WERI-Rb-1 (cell line): Measurements from ENCODE around the gene TJP3.

Experiments
- DNase-seq: peaks from one replicate; pipeline ENCODE4 v3.0.0-alpha.2; 2020
- H3K27ac ChIP-seq: fragments of 250-450 bp; sonication (Bioruptor Pico); 2 replicates; pipeline ENCODE4 v1.5.1; 2020; ENCODE audit warnings: mild to moderate bottlenecking, moderate library complexity
- H3K27me3 ChIP-seq: fragments of 250-450 bp; sonication (Bioruptor Pico); 2 replicates; pipeline ENCODE4 v1.5.1; 2021; ENCODE audit warnings: mild to moderate bottlenecking, low read depth, moderate library complexity; ENCODE audit not compliant: insufficient read depth, severe bottlenecking
- H3K36me3 ChIP-seq: fragments of 250-450 bp; sonication (Bioruptor Pico); 2 replicates; pipeline ENCODE4 v1.5.1; 2020; ENCODE audit warnings: mild to moderate bottlenecking, moderate library complexity
- H3K4me3 ChIP-seq: 2 replicates; pipeline ENCODE4 v1.5.1; 2011; ENCODE audit warnings: low read depth, mild to moderate bottlenecking, control low read depth, low read length
- H3K9me3 ChIP-seq: fragments of 250-450 bp; sonication (Bioruptor Pico); 2 replicates; pipeline ENCODE4 v1.5.1; 2021; ENCODE audit warnings: mild to moderate bottlenecking, moderate library complexity; ENCODE audit not compliant: severe bottlenecking
- CTCF ChIP-seq: IDR thresholded peaks from 2 replicates; pipeline ENCODE4 v1.5.1; 2011; ENCODE audit warnings: low read depth, mild to moderate bottlenecking, control low read depth, inconsistent platforms, low read length

Gene TJP3

GRCh38 chr19:3730457-3730958 lies 22.3 kb downstream of the TJP3 start:
- DNase-seq, result no peak
- H3K27ac ChIP-seq, result no peak overlapping the region

GRCh38 chr19:3732108-3732507 lies 23.9 kb downstream of the TJP3 start:
- no peak for TF ChIP-seq CTCF

More at GRCh38 chr19:3730457-3730958, 22.3 kb downstream of the TJP3 start:
- Histone ChIP-seq H3K36me3 (peaks cover 45% of the 10 kb centered on the region), H3K27me3 (no peaks in the 10 kb centered on the region), H3K4me3 (no peak overlapping the region), H3K9me3 (peaks cover 3% of the 10 kb centered on the region)
- no peak for TF ChIP-seq CTCF

GRCh38 chr19:3733549-3734309 lies 25.5 kb downstream of the TJP3 start:
- Histone ChIP-seq H3K9me3 (peaks cover 3% of the 10 kb centered on the region), H3K4me3 (no peak overlapping the region), H3K36me3 (peaks cover 75% of the 10 kb centered on the region), H3K27me3 (no peaks in the 10 kb centered on the region), H3K27ac (no peak overlapping the region)
- TF ChIP-seq CTCF, result no peak
- no peak for DNase-seq

More at GRCh38 chr19:3732108-3732507, 23.9 kb downstream of the TJP3 start:
- H3K27me3 ChIP-seq, result no peaks in the 10 kb centered on the region
- no peak for DNase-seq
- H3K36me3 ChIP-seq, result peaks cover 61% of the 10 kb centered on the region
- H3K27ac ChIP-seq, result no peak overlapping the region
- H3K4me3 ChIP-seq, result no peak overlapping the region
- peaks cover 3% of the 10 kb centered on the region for H3K9me3 ChIP-seq

- no peaks in the 10 kb centered on the region for H3K27me3 ChIP-seq
- DNase-seq, result no peak
- peaks cover 3% of the 10 kb centered on the region for H3K9me3 ChIP-seq
- no peak for TF ChIP-seq CTCF
- H3K27ac ChIP-seq, result no peak overlapping the region
- no peak overlapping the region for H3K4me3 ChIP-seq
- H3K36me3 ChIP-seq, result peaks cover 80% of the 10 kb centered on the region
These were observed 26.1 kb downstream of the TJP3 start for GRCh38 chr19:3734310-3734600.

GRCh38 chr19:3736106-3736724 lies 28.0 kb downstream of the TJP3 start:
- peaks cover 88% of the 10 kb centered on the region for H3K36me3 ChIP-seq
- peaks cover 3% of the 10 kb centered on the region for H3K9me3 ChIP-seq
- no peak for TF ChIP-seq CTCF
- H3K27ac ChIP-seq, result no peak overlapping the region
- no peak overlapping the region for H3K4me3 ChIP-seq
- no peaks in the 10 kb centered on the region for H3K27me3 ChIP-seq
- no peak for DNase-seq
